Trophoblast cell (in vitro differentiated cells and primary cell): ENCODE data around the gene MAML1.
"Not testable (repeated sequence)": the region's sequence is repeated elsewhere in the genome, so short reads cannot be mapped to it uniquely, and the experiment has no call there.

ENCODE experiments used
- DNase-seq, 2 donors: peaks; one replicate each; pipeline ENCODE4 v3.0.0-alpha.2; 2016
- H2AFZ ChIP-seq: 2 replicates; pipeline ENCODE4 v1.6.1; 2013; ENCODE audit warnings: low read length, moderate library complexity, mild to moderate bottlenecking; ENCODE audit not compliant: insufficient read depth, poor library complexity
- H2AK5ac ChIP-seq: 2 replicates; pipeline ENCODE4 v1.6.1; 2013; ENCODE audit warnings: mild to moderate bottlenecking, low read length
- H2BK120ac ChIP-seq: 2 replicates; pipeline ENCODE4 v1.6.1; 2013; ENCODE audit warnings: low read length, mild to moderate bottlenecking, moderate library complexity; ENCODE audit not compliant: insufficient read depth, poor library complexity
- H2BK12ac ChIP-seq: 2 replicates; pipeline ENCODE4 v1.6.1; 2013; ENCODE audit warnings: mild to moderate bottlenecking, low read length, moderate library complexity
- H2BK5ac ChIP-seq: 2 replicates; pipeline ENCODE4 v1.6.1; 2013; ENCODE audit warnings: low read length, low read depth, moderate library complexity, mild to moderate bottlenecking; ENCODE audit not compliant: poor library complexity
- H3K14ac ChIP-seq: 2 replicates; pipeline ENCODE4 v1.6.1; 2013; ENCODE audit warnings: mild to moderate bottlenecking, low read length
- H3K18ac ChIP-seq: 2 replicates; pipeline ENCODE4 v1.6.1; 2013; ENCODE audit warnings: mild to moderate bottlenecking, low read length
- H3K23ac ChIP-seq: 2 replicates; pipeline ENCODE4 v1.6.1; 2013; ENCODE audit warnings: low read length
- H3K27ac ChIP-seq: 2 replicates; pipeline ENCODE4 v1.5.1; 2013; ENCODE audit warnings: low read depth, mild to moderate bottlenecking, inconsistent platforms, low read length, moderate library complexity
- H3K27me3 ChIP-seq: 2 replicates; pipeline ENCODE4 v1.6.1; 2013; ENCODE audit warnings: inconsistent platforms, mild to moderate bottlenecking, low read length, moderate library complexity; ENCODE audit not compliant: insufficient read depth
- H3K36me3 ChIP-seq, 2 experiments: 1 replicate in 1 of 2; 2 replicates in 1 of 2; pipeline ENCODE4 v1.6.1; 2013; ENCODE audit warnings: low read length in 2 of 2, mild to moderate bottlenecking in 2 of 2, moderate library complexity in 1 of 2; ENCODE audit not compliant: insufficient read depth in 2 of 2, control insufficient read depth in 1 of 2
- H3K4ac ChIP-seq: 2 replicates; pipeline ENCODE4 v1.6.1; 2013; ENCODE audit warnings: low read depth, mild to moderate bottlenecking, low read length, moderate library complexity
- H3K4me1 ChIP-seq, 2 experiments: 1 replicate in 1 of 2; 2 replicates in 1 of 2; pipeline ENCODE4 v1.6.1; 2013; ENCODE audit warnings: low read length in 2 of 2, mild to moderate bottlenecking in 2 of 2, moderate library complexity in 1 of 2; ENCODE audit not compliant: insufficient read depth in 2 of 2, control insufficient read depth in 1 of 2
- H3K4me2 ChIP-seq: 2 replicates; pipeline ENCODE4 v1.6.1; 2013; ENCODE audit warnings: inconsistent platforms, mild to moderate bottlenecking, low read length, moderate library complexity
- H3K4me3 ChIP-seq: 2 replicates; pipeline ENCODE4 v1.5.1; 2013; ENCODE audit warnings: mild to moderate bottlenecking, low read depth, low read length, inconsistent platforms
- H3K79me1 ChIP-seq: one replicate; pipeline ENCODE4 v1.6.1; 2013; ENCODE audit warnings: low read length
- H3K79me2 ChIP-seq: 2 replicates; pipeline ENCODE4 v1.6.1; 2013; ENCODE audit warnings: low read length, mild to moderate bottlenecking; ENCODE audit not compliant: control insufficient read depth, insufficient read depth, poor library complexity
- H3K9ac ChIP-seq: 2 replicates; pipeline ENCODE4 v1.6.1; 2013; ENCODE audit warnings: mild to moderate bottlenecking, low read length
- H3K9me3 ChIP-seq: 2 replicates; pipeline ENCODE4 v1.6.1; 2013; ENCODE audit warnings: low read depth, mild to moderate bottlenecking, control low read depth, inconsistent platforms, low read length; ENCODE audit not compliant: insufficient read depth
- H4K12ac ChIP-seq: 2 replicates; pipeline ENCODE4 v1.6.1; 2013; ENCODE audit warnings: low read depth, mild to moderate bottlenecking, low read length, moderate library complexity
- H4K8ac ChIP-seq: 2 replicates; pipeline ENCODE4 v1.6.1; 2013; ENCODE audit warnings: low read depth, mild to moderate bottlenecking, low read length, moderate library complexity
- H4K91ac ChIP-seq: one replicate; pipeline ENCODE4 v1.6.1; 2013; ENCODE audit warnings: low read depth, mild to moderate bottlenecking, low read length, moderate library complexity
- WGBS: extraction: QIAGEN DNeasy Blood & Tissue Kit; methylation state at CpG from one replicate; pipeline ENCODE4 v1.1.7; 2013; ENCODE audit warnings: missing lambda C conversion rate; ENCODE audit not compliant: insufficient read length, insufficient coverage; ENCODE audit errors: extremely low coverage; 5-methylcytosine and 5-hydroxymethylcytosine counted together

Gene MAML1

DNA sequence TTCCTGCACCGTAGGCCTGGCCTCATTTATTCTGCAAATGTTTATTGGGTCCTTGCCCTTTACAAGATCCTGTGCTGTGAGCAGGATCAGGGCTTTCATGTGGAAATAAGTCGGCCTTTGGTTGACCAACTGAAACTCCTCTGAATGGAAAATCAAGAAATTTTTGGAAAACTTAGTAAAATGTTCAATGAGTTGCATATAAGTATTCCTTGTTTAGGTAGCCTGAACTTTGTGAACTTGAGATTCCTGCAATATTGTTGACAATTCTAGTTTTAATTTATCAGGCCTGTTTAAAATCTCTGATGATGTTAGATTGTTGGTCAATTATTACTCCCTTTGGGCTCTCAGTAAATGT is 1.1 kb downstream of the MAML1 start:
- Histone ChIP-seq H4K12ac (no peak overlapping the region), H3K79me1 (peaks cover 8% of the 10 kb centered on the region), H3K4me1 (no peaks in the 10 kb centered on the region), H3K4me2 (peak overlapping the region; percentile 53), H3K36me3 (peaks cover 7 to 8% of the 10 kb centered on the region in 2 experiments), H3K27me3 (no peaks in the 10 kb centered on the region), H2AFZ (no peak overlapping the region), H4K91ac (no peak overlapping the region), H3K23ac (no peak overlapping the region), H3K9me3 (no peaks in the 10 kb centered on the region), H2BK120ac (no peak overlapping the region), H3K9ac (peak overlapping the region; percentile 95), H3K4me3 (peak overlapping the region; percentile 99), H3K27ac (no peak overlapping the region), H4K8ac (peak overlapping the region; percentile 90), H3K14ac (peak overlapping the region; percentile 99), H3K18ac (peak overlapping the region; percentile 97), H2AK5ac (peak overlapping the region; percentile 52), H2BK12ac (no peak overlapping the region), H2BK5ac (peak overlapping the region; percentile 78), H3K79me2 (peaks cover 21% of the 10 kb centered on the region), H3K4ac (peak overlapping the region; percentile 57)
- WGBS = no CpG with 5 or more reads among the region's 2 CpGs
- DNase-seq = no peak

DNA sequence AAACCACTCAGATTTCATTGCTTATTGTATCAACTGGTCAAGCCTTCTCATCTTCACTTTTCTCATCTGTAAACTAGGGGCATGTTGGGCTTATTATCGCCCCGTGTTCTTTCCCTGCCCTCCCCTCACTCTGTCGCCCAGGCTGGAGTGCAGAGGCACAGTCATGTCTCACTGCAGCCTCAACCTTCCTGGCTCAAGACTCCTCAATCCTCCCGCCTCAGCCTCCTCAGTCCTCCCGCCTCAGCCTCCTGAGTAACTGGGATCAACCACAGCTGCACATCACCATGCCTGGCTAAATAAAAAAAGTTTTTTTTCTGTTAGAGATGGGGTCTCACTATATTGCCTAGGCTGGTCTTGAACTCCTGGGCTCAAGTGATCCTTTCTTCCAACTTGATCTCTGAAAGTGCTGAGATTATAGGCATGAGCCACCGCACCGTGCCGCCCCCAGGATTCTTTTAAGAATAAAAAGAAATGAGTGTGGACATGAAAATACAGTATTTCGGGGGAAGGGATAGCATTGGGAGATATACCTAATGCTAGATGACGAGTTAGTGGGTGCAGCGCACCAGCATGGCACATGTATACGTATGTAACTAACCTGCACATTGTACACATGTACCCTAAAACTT is 2.0 kb downstream of the MAML1 start:
- Histone ChIP-seq H3K4me2 (peak overlapping the region; percentile 61), H3K18ac (no peak overlapping the region), H3K79me2 (peaks cover 23% of the 10 kb centered on the region), H2BK5ac (no peak overlapping the region), H3K14ac (no peak overlapping the region), H4K91ac (no peak overlapping the region), H3K27ac (no peak overlapping the region), H3K9ac (no peak overlapping the region), H3K23ac (no peak overlapping the region), H3K4me3 (no peak overlapping the region), H3K4ac (peak overlapping the region; percentile 60), H2BK12ac (no peak overlapping the region), H2AFZ (no peak overlapping the region), H3K4me1 (no peaks in the 10 kb centered on the region), H3K27me3 (no peaks in the 10 kb centered on the region), H3K79me1 (peaks cover 8% of the 10 kb centered on the region), H3K9me3 (no peaks in the 10 kb centered on the region), H4K8ac (no peak overlapping the region), H2BK120ac (no peak overlapping the region), H4K12ac (no peak overlapping the region), H2AK5ac (no peak overlapping the region), H3K36me3 (peaks cover 3 to 8% of the 10 kb centered on the region in 2 experiments)
- DNase-seq = no peak
- no CpG with 5 or more reads among the region's 12 CpGs for WGBS

DNA sequence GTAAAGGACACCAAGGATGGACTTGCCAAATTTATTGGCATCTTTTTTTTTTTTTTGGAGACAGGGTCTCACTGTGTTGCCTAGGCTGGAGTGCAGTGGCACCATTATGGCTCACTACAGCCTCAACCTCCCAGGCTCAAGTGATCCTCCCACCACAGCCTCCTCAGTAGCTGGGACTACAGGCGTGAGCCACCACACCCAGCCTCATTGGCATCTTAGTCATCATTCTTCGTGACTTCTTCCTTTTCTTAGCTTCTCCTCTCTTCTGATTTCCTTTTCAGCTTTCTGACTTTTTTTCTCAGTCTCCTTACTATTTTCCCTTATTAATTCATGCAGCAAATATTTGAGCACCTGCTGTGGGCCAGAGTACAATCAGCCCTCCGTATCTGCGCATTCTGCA is 6.1 kb downstream of the MAML1 start:
- Histone ChIP-seq H3K4me3 (no peak overlapping the region), H3K27me3 (no peaks in the 10 kb centered on the region), H3K14ac (no peak overlapping the region), H3K79me1 (no peaks in the 10 kb centered on the region), H4K12ac (no peak overlapping the region), H3K27ac (no peak overlapping the region), H3K4me1 (no peaks in the 10 kb centered on the region), H2AFZ (no peak overlapping the region), H2BK5ac (no peak overlapping the region), H3K36me3 (peaks cover 2 to 8% of the 10 kb centered on the region in 2 experiments), H3K79me2 (peaks cover 14% of the 10 kb centered on the region), H3K4ac (peak overlapping the region; percentile 9), H2BK12ac (no peak overlapping the region), H3K23ac (no peak overlapping the region), H3K18ac (no peak overlapping the region), H3K9me3 (no peaks in the 10 kb centered on the region), H4K8ac (no peak overlapping the region), H2BK120ac (no peak overlapping the region), H4K91ac (no peak overlapping the region), H3K9ac (no peak overlapping the region), H2AK5ac (no peak overlapping the region), H3K4me2 (no peak overlapping the region)
- no peak for DNase-seq
- no CpG with 5 or more reads among the region's 4 CpGs for WGBS

DNA sequence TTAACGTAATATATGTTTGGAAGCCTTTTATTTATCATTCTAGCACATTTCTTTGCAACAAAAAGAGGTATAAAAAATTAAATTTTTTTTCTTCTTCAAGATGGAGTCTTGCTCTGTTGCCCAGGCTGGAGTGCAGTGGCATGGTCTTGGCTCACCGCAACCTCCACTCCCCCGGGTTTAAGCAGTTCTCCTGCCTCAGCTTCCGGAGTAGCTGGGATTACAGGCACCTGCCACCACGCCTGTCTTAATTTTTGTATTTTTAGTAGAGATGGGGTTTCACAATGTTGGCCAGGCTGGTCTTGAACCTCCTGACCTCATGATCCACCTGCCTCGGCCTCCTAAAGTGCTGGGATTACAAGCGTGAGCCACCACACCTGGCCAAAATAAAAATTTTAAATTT is 11.5 kb downstream of the MAML1 start:
- H3K23ac ChIP-seq, H3K79me2 ChIP-seq, H4K12ac ChIP-seq, H3K4me1 ChIP-seq, H3K79me1 ChIP-seq, H3K27me3 ChIP-seq, DNase-seq, H2BK5ac ChIP-seq, H3K18ac ChIP-seq, H3K27ac ChIP-seq, H4K8ac ChIP-seq, H4K91ac ChIP-seq, H2AK5ac ChIP-seq, H3K4me2 ChIP-seq, H3K9ac ChIP-seq, H2AFZ ChIP-seq, H2BK12ac ChIP-seq, H3K14ac ChIP-seq, H3K4me3 ChIP-seq, H3K9me3 ChIP-seq, H2BK120ac ChIP-seq, H3K36me3 ChIP-seq: not testable (repeated sequence)
- no CpG with 5 or more reads among the region's 7 CpGs for WGBS
- H3K4ac ChIP-seq = peak overlapping the region; percentile 69
